HL-60 (cell line): ENCODE data around the gene RASAL2.

ENCODE experiments used
- POLR2AphosphoS5 ChIP-seq: IDR thresholded peaks from 2 replicates; pipeline ENCODE4 v1.6.1; 2012; ENCODE audit warnings: low read depth
- TF ChIP-seq, protein P1 (sequence below): IDR thresholded peaks from one replicate; pipeline ENCODE4 v1.5.1; 2011; ENCODE audit warnings: low read length, control low read depth, inconsistent platforms; ENCODE audit not compliant: insufficient read depth
- TF ChIP-seq, protein P2 (sequence below): IDR thresholded peaks from 2 replicates; pipeline ENCODE4 v1.6.1; 2012; ENCODE audit warnings: low read depth; ENCODE audit not compliant: insufficient replicate concordance

DNA sequence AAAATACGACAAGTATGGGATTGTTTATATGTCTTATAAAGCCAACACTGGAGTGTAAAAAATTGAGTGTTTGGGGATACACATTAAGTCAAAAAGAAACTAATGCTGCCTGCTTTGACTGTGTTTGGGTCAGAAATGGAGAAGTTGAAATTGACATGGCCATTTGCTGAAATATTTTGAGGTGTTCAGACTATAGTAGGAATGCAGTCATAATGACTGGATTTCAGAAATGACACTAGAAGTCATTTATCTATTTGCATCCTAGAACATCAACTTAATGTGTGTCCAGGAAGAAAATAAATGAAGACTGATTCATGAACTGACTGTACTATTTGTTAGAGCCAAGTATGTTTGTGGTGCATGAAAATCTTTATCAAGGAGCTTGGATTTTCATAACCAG lies 28.4 kb downstream of the RASAL2 start:
- TF ChIP-seq, protein P1, sequence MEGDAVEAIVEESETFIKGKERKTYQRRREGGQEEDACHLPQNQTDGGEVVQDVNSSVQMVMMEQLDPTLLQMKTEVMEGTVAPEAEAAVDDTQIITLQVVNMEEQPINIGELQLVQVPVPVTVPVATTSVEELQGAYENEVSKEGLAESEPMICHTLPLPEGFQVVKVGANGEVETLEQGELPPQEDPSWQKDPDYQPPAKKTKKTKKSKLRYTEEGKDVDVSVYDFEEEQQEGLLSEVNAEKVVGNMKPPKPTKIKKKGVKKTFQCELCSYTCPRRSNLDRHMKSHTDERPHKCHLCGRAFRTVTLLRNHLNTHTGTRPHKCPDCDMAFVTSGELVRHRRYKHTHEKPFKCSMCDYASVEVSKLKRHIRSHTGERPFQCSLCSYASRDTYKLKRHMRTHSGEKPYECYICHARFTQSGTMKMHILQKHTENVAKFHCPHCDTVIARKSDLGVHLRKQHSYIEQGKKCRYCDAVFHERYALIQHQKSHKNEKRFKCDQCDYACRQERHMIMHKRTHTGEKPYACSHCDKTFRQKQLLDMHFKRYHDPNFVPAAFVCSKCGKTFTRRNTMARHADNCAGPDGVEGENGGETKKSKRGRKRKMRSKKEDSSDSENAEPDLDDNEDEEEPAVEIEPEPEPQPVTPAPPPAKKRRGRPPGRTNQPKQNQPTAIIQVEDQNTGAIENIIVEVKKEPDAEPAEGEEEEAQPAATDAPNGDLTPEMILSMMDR: no peak
- TF ChIP-seq, protein P2, sequence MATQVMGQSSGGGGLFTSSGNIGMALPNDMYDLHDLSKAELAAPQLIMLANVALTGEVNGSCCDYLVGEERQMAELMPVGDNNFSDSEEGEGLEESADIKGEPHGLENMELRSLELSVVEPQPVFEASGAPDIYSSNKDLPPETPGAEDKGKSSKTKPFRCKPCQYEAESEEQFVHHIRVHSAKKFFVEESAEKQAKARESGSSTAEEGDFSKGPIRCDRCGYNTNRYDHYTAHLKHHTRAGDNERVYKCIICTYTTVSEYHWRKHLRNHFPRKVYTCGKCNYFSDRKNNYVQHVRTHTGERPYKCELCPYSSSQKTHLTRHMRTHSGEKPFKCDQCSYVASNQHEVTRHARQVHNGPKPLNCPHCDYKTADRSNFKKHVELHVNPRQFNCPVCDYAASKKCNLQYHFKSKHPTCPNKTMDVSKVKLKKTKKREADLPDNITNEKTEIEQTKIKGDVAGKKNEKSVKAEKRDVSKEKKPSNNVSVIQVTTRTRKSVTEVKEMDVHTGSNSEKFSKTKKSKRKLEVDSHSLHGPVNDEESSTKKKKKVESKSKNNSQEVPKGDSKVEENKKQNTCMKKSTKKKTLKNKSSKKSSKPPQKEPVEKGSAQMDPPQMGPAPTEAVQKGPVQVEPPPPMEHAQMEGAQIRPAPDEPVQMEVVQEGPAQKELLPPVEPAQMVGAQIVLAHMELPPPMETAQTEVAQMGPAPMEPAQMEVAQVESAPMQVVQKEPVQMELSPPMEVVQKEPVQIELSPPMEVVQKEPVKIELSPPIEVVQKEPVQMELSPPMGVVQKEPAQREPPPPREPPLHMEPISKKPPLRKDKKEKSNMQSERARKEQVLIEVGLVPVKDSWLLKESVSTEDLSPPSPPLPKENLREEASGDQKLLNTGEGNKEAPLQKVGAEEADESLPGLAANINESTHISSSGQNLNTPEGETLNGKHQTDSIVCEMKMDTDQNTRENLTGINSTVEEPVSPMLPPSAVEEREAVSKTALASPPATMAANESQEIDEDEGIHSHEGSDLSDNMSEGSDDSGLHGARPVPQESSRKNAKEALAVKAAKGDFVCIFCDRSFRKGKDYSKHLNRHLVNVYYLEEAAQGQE: no peak
- TF ChIP-seq POLR2AphosphoS5: no peak
